NCI-H2107 (cell line): ENCODE measurements around the gene PEX14.
"Not testable (repeated sequence)": the region's sequence is repeated elsewhere in the genome, so short reads cannot be mapped to it uniquely, and the experiment has no call there.

Experiments
- DNase-seq: peaks from one replicate; lab custom pipeline; 2025; lab: John Stamatoyannopoulos, UW

The PEX14 gene

DNA sequence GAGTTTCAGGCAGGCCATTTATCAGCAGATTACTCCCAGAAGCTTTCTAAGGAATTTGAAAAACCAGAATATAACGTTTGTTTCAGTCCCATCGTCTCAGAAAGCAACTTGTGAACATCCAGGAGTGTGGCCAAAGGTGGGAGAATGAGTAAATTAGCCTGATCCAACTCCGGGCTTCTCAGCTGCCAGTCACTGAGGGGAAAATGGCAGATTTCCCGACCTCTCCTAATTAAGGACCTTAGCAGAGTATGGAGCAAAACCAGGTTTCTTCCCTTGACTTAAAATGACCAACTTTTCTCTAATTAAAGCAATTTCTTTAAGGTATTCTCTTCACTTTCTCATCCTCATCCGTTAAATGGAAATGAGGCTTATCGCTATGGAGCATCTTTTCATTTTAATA is 23.9 kb upstream of the PEX14 start:
- no peak for DNase-seq

- DNase-seq: no peak
Measured at GRCh38 chr1:10451287-10451686, 23.5 kb upstream of the PEX14 start.

- no peak for DNase-seq
Measured at GRCh38 chr1:10456048-10456447, 18.7 kb upstream of the PEX14 start.

GRCh38 chr1:10456661-10457060 is 18.1 kb upstream of the PEX14 start:
- no peak for DNase-seq

GRCh38 chr1:10457462-10457861 is 17.3 kb upstream of the PEX14 start:
- DNase-seq: not testable (repeated sequence)

DNA sequence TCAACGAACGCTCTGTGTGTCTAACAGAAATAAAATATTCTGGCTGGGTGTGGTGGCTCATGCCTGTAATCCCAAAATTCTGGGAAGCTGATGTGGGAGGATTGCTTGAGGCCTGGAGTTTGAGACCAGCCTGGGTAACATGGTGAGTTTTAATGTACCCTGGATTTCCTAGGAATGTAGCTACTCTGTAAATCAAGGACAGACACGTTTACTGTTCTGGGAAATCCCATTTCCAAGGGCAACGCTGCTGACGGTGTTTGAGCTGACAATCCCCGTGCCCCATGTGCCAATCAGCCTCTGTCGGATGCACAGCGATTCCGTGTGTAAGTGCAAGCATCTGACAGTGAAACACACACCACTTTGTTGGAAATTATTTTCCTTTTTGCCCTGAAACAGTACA is 16.9 kb upstream of the PEX14 start:
- DNase-seq: no peak

GRCh38 chr1:10459184-10459583 is 15.6 kb upstream of the PEX14 start:
- no peak for DNase-seq

- DNase-seq: no peak
Measured at GRCh38 chr1:10467078-10467477, 7.7 kb upstream of the PEX14 start.

DNA sequence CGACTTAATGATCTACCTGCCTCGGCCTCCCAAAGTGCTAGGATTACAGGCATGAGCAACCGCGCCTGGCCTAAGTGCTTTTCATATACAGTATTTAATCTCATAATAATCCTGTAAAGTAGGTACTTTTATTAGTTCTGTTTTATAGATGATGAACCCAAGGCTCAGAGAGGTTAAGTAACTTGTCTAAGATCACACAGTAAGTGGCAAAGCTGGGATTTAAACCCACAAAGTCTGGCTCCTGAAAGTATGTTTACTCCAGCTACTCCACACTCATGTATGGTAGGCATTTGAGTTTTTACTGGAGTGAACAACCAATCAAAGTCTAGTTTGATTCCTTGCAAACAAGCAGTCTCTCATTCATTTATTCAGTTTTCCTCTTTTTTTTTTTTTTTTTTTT is 4.7 kb upstream of the PEX14 start:
- DNase-seq: no peak

DNA sequence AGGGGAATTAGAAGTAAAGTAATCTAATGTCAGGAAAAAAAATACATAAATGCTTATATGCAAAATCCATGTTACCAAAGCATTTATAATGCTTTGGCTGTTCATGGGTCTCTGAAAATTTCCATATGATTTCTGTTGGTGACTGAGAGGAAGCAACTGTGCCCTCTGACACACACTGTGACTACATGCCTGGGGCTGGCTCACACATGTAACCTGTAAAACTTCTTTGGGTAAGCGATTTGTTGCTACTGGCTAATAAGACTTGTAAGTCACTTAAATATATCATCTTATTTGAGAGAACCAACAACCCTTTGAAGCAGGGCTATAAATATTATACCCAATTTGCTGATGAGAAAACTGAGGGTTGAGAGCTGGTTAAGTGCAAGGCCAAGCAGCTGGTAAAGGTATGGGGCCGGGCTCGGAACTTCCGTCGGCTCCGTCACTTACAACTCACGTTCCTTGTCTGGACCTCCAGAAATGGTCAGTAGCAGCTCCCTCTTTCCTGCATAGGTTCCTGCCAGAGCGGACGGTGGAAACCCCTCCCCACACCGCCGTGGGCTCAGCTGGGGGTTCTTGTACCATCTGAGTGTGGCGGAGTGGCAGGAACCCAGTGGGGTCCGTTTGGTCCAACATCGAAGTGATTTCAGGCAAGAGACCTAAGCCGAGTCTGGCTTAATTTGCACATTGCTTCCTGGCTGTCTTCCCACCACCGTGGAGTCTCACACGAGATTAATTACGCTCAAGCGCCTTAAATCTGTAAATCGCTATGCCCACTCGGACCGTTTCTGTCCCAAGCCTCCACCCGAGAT is 3.1 kb upstream of the PEX14 start:
- no peak for DNase-seq

GRCh38 chr1:10472220-10473144 is 2.3 kb upstream of the PEX14 start, which contains the start of gene DFFA:
Gene DFFA, minus strand, starts transcription at chr1:10472529. Its CDS starts 71 bp downstream, at chr1:10472458.
- DNase-seq: peak; percentile 42

DNA sequence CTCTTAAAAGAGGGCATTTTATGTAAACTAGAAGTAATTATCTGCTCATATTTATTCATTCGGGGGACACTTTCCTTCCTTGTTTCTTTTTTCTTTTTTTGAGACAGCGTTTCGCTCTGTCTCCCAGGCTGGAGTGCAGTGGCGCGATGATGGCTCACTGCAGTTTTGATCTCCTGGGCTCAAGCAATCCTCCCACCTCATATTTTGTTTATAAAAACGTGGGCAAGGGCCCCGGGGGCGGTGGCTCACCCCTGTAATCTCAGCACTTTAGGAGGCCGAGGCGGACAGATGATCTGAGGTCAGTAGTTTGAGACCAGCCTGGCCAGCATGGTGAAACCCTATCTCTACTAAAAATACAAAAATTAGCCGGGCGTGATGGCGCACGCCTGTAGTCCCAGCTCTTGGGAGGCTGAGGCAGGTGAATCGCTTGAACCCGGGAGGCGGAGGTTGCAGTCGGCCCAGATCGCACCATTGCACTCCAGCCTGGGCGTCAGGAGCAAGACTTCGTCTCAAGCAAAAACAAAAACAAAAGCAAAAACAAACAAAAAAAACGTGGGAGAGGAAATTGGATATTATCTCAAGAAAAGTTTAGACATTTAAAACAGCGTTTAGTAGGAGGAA is 1.5 kb upstream of the PEX14 start:
- DNase-seq: no peak

DNA sequence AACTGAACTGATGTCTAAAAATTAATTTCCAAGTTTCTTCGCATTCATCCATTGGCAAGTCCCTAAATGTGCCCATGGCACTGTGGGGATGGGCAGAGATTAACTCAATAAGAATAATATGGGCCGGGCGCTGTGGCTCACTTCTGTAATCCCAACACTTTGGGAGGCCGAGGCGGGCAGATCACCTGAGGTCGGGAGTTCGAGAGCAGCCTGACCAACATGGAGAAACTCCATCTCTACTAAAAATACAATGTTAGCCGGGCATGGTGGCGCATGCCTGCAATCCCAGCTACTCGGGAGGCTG is 489 bp upstream of the PEX14 start:
- DNase-seq: not testable (repeated sequence)

GRCh38 chr1:10475510-10475909 is 760 bp downstream of the PEX14 start:
- no peak for DNase-seq

GRCh38 chr1:10479296-10479695 is 4.5 kb downstream of the PEX14 start:
- DNase-seq: no peak

- no peak for DNase-seq
Measured at GRCh38 chr1:10480614-10481013, 5.9 kb downstream of the PEX14 start.

DNA sequence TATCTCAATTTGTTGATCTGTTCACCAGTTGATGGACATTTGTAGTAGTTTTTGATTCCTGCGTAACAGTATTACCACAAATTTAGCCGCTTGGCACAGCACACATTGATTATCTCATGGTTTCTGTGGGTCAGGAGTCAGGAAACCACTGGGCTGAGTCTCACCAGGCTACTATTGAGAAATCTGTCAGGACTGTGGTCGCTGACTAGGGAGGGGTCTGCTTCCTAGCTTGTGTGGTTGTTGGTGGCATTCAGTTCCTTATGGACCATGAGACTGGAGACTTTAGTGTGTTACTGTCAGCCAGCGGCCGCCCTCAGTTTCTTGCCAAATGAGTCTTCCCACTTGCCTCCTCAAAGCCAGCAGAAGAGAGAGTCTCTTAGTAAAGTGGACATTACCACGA is 9.8 kb downstream of the PEX14 start:
- DNase-seq: no peak

- no peak for DNase-seq
Measured at GRCh38 chr1:10489291-10490055, 14.7 kb downstream of the PEX14 start.

DNA sequence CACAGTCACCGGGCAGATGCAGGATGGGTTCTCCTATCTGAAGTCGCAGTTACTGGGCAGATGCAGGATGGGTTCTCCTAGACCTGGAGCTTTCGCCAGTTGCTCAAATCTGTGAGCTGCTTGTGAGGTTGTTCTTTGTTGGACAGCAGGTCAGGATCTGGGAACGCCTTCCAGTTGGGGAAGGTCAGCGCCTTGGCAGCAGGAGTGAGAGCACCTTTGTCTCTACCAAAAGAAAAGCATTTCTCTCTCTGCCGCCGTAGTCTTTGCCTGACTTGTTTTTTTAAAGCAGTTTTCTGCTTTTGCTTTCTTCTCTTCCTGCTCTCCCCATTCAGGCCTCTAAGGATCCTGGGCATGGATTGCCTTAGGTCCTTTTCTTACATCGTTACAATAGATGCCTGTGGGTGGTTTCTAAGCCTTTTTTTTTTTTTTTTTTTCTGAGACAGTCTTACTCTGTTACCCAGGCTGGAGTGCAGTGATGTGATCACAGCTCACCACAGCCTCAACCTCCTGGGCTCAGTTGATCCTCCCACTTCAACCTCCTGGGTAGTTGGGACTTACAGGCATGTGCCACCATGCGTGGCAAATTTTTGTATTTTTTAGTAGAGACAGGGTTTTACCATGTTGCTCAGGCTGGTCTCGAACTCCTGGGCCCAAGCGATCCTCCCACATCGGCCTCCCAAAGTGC is 15.7 kb downstream of the PEX14 start:
- DNase-seq: no peak

GRCh38 chr1:10494418-10494753 is 19.6 kb downstream of the PEX14 start:
- no peak for DNase-seq

DNA sequence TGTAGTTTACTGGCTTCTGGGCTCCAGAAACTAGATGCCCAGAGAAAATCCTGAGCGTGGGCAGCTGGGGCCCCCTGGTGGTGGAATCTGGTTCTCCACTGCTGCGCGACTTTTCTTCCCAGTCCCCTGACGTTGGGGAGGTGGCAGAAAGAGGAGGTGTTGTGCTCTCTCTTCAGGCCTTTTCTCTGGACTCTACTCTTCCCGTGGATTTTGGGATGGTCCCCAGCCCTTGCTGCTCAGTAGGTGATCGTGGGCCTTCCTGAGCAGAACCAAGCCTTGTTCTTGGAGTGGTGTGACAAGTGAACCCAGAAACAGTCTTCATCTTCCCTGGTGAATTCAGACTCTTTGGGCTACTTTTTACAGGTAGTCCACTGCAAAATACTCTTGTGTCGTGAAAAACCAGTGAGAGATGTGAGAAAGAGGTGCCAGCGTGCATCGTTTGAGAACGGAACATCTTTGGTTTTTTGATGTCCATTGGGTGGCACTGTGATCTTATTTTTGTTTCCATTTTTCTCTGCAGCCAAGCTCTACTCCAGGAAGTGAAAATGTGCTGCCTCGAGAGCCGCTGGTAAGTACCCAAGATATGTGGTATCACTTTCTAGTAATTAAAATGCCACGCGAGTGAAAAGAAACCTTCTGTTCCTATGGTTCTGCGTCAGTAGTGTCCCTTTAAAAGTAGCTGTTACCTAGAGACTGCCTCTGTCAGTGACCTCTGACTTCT is 20.2 kb downstream of the PEX14 start:
- DNase-seq: no peak
